ENCODE results near the gene SERINC1. TPM values are rescaled to one million over a fixed set of nuclear protein-coding genes. Genes with fewer than 3 reads are reported as not detected.

The SERINC1 gene
- total RNA-seq, 1 donor from 2014 or later, result 275 TPM

DNA sequence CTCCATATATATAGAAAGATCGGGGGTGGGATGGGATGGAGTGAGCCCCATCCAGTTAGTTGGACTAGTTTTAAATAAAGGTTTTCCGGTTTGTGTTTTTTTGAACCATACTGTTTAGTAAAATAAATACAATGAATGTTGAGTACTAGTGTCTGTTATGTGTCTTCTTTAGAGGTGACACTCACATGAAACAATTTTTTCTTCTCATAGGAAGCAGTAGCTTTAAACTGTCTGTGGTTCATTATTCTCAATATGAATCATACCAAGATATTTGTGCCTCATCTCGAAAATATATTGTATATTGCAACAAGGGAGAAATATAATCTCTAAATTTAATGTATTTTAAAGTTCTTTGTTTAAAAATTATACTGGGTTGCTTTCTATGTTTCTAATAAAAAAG is 38.8 kb downstream of the SERINC1 start:
- DNase-seq (ENCODE audit: low spot score), result no peak

DNA sequence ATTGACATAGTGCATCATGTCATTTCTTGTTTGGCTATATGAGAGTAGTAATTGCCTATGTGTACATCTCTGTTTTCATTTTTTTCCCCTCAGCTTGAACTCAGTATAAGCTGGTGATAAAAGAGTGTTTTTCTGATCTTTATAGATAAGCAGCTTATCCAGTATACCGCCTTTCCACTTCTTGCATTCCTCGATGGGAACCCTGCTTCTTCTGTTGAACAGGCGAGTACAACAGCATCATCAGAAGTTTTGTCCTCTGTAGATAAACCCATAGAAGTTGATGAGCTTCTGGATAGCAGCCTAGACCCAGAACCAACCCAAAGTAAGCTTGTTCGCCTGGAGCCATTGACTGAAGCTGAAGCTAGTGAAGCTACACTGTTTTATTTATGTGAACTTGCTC is 39.8 kb downstream of the SERINC1 start:
- DNase-seq (ENCODE audit: low spot score), result no peak

DNA sequence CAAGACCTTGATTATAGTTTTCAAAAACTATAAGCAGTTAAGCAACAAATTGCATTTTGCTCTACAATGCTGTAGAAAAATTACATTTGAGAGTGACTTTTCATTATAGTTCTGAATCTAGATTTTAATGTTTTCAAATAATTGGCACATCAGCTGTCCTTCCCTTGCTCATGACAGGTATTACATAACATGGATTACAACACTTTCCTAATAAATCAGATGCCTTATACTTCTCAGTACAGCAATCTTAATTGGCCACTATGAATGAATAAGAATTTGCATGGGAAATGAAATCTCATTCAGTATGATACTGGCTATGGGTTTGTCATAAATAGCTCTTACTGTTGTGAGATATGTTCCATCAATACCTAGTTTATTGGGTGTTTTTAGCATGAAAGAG is 42.3 kb downstream of the SERINC1 start:
- DNase-seq (ENCODE audit: low spot score), result no peak

DNA sequence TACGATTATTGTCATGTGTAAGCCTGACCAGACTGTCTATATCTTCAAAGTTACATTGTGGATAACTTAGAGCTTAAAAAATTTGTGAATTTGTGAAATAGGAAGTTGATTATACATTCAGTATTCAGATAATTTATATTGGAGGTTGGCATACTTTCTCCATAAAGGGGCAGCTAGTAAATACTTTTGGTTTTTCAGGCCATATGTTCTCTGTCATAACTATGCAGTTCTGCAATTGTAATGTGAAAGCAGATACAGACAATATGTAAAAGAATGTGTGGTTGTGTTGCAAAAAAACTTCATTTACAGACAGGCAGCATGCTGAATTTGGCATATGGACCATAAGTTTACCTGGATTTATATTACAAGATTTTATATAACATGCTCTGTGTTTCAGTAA is 42.8 kb downstream of the SERINC1 start:
- DNase-seq (ENCODE audit: low spot score), result no peak

DNA sequence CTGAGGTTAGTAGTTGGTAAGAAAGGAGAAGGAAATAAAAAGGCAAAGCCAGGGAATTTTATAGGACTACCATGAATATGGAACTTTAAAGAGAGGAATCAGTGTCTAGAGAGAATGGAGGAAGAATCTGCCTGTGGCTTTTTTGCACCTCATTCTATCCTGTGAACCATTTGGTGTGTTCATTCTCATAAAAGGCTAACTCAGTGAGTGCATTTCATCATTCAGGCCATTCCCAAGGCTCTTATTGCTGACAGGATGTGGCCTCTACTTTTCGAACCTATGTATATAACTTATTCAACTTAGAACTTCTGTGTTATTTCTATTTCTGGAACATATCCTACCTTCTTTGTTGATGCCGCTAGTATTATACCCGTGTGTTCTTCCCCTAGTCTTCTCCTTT is 45.0 kb downstream of the SERINC1 start:
- DNase-seq (ENCODE audit: low spot score), result no peak

DNA sequence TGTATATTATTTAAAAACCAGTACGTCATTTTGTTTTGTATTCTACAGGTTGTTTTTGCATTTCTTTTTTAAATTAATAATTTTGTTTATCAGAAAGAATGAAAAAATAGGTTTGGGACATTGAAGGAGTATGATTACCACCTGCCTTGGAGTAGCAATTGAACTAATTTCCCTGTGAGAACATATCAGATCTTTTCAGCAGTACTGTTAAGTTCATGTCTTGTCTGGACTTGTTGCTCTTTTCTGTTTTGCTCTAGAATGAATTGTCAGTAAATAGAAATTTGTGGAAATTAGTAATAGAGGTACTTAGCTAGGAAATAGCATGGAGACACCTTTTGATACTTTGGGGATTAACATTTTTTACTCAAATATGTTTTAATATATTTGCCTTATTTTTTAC is 47.9 kb downstream of the SERINC1 start:
- no peak for DNase-seq (ENCODE audit: low spot score)

DNA sequence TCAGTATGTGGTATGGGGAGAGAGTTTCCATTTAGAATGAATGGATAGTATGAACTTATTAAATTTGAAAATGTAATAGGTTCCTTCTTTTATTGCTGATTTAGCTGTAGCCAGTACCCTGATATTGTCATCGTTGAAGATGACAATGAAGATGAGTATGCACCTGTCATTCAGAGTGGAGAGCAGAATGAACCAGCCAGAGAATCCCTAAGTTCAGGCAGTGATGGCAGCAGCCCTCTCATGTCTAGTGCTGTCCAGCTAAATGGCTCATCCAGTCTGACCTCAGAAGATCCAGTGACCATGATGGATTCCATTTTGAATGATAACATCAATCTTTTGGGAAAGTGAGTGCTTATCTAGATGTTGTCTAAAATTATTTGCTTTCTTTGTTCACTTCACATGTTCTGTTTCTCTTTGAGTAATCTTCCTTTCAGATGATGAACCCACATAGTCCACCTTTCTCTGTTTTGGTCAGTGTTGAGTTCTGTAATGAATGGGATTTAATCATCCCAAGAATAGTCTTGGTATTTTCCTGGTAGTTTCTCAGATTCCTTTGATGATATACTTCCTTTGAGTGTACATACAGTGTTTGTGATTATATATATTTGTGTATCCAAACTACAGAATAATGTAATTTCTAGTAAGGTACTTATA is 48.9 kb downstream of the SERINC1 start:
- DNase-seq (ENCODE audit: low spot score), result no peak

DNA sequence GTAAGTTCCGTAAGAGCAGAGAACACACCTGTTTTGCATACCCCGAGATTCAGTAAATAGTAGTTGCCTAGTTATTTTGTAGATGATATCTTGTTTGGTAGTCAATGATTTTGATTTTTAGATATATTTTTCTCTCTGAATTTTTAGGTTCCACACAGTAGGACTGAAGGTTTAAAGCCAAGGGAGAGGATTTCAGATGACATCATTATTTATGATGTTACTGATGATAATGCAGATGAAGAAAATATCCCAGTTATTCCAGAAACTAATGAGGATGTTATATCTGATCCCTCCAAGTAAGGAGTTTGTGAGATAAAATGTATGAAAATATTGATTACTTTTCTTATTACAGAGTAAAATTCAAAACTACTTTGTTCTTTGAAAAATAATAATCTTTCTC is 49.6 kb downstream of the SERINC1 start:
- DNase-seq (ENCODE audit: low spot score), result no peak

DNA sequence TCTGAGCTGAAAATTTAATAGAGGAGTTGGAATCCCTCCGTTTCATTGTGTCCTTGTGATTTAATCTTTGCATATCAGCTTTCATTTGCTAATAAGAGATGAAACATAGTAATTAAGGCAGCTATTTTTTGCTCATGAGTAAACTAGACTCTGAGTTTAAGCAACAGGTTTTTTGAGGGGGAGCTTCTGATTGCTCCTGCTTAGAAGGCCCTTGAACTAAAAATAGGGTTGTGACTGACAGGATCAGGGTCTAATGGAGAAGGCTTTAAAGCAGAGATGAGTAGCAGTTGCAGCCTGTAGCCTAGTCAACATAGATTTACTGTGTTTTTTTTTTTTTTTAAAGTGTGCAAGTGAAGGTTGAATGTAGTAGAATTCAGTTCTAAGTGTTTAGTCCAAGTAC is 54.8 kb downstream of the SERINC1 start:
- DNase-seq (ENCODE audit: low spot score), result no peak

DNA sequence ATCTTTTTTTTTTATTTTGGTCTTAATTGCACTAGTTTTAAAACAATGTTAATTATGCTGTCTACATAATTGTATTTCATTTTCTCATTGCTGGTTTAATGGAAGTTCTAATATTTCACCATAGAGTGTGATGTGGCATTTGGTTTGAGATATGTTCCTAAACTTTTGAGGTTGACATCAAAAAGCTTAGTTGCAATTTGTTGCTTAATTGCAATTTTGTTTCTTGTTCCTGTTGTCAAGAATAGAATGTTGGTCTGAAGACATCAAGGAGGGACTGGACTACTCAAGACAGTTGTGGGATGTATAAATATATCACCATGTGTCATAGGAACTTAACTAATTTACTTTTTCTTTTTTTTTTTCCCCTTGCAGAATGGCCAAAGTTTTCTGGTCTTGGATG is 59.6 kb downstream of the SERINC1 start:
- DNase-seq (ENCODE audit: low spot score), result no peak

DNA sequence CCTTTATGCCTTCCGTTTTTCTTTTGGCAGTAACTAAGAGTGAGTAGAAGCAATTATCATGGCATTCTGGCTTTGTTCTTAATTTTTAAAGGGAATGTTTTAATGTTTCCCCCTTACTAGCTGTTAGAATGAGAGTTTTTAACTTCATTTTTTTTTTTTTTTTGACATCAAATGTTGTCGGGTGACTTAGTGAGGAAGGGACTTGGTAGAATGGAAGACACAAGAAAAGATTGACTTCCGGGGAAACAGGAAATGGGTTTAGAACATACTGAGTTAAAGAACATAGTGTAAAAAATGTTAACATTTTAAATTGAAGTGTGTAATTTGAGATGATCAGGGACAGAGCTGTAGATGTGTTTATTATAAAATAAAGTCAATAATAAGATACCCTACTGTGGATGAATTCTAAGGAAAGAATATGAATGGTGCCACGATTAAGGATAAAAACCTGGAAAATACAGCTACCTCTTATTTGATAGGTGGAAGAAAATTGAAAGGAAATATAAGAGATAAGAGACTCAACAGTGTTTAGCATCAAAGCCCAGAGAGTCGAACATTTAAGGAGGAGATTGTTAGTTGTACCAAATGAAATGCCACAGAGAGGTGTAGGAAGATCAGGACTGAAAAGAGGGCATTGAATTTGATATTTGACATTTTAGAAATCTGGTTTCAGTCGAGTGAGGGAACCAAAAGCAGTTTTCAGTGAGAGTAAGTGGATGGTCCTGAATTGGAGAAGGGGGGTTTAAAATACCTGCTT is 62.7 kb downstream of the SERINC1 start:
- DNase-seq (ENCODE audit: low spot score), result no peak

DNA sequence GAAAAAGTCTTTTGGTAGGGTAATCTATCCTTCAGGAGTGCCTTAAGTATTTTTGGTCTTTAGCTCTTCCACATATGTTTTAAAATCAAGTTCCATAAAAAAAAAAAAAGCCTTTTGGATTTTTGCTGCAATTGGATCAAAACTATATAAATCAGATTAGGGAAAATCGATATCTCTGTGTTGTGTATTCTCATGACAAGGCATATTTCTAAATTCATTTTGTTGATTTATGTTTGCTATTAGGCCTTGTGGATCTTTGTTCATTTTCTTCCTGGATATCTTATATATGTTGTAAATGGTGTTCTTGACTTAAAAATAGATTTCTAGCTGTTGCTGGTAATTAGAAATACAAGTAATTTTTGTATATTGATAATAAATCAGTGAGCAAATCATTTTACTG is 63.4 kb downstream of the SERINC1 start:
- DNase-seq (ENCODE audit: low spot score), result no peak

DNA sequence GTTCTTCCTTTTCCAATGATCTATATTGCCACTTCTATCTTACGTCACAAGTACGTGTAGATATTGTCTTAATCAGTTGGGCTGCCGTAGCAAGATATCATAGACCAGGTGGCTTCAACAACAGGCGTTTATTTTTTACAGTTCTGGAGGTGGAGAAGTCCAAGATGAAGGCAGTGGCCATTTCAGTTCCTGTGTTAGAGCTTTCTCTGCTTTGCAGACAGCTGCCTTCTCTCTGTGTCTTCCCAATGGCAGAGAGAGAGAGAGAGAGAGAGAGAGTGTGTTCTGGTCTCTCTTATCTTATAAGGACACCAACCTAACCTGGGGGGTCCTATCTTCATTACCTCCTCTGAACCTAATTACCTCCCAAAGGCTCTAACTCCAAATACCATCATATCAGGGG is 63.9 kb downstream of the SERINC1 start:
- no peak for DNase-seq (ENCODE audit: low spot score)

DNA sequence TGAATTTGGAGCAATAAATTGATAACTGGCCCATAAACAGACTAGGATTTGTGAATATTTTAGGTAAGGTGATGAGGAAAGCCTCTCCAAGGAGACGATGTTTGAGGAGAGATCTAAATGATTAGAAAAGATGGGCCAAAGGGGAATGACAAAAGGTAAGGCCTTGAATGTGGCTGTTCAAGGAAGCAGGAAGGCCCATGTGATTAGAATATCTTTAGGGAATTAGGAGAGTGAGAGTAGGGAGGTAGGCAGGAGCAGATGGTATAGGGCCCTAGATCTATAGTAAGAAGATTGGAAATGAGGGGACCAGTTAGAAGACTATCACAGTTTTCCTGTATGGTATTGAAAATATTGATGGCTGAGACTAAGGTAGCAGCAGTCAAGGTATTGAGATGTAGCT is 65.4 kb downstream of the SERINC1 start:
- no peak for DNase-seq (ENCODE audit: low spot score)

DNA sequence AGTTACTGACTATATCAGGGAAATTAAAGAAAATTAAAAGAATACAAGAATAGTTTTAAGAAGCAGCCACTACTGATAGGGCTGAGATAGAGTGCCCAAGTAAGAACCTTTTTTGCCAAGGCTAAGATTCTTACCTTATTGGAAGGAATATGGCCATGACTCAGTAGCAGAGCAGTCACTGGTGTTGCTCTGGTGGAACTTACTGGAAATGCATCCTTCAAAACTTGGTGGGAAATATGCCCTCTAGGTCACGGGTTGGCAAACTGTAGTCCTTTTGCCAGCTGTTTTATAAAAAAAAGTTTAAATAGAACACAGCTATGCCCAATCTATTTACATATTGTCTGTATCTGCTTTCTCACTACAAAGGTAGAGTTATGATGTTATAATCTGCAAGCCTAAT is 66.2 kb downstream of the SERINC1 start:
- no peak for DNase-seq (ENCODE audit: low spot score)

DNA sequence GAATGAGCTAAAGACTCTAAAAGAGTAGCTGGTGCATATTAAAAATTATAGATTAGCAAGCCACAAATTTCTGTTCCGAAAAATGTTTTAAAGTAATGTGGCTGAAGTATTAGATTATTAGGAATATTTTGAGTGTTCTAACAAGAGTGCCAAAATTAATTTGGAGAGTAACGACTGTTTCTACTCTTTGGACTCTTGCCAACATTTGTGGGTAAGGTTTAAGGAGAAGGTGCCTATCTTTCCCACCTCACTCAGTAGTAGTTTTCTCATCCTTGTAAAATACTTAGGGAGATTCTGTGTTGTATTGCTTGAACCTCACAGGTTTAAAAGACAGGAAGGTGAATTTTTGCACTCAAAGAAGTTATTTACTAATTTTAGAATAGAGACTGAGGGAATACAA is 67.2 kb downstream of the SERINC1 start:
- no peak for DNase-seq (ENCODE audit: low spot score)

DNA sequence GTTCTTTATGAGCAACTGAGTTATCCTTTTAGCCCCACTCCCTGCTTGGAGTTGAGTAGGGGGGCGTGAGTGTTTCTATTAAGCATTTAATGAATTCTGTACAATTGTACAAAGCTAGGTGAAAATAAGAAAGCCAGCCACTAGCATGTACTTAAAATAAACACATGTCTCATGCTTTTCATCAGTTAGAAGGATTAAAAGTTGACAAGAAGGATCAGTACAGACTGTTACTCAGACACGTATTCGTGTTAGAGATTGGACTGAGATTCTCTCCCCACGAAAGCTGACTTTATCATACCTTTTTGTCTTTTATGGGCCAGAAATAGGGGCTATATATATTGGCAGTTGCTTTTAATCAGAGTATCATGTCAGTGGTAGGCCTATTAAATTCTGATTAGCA is 70.5 kb downstream of the SERINC1 start:
- DNase-seq (ENCODE audit: low spot score), result no peak

DNA sequence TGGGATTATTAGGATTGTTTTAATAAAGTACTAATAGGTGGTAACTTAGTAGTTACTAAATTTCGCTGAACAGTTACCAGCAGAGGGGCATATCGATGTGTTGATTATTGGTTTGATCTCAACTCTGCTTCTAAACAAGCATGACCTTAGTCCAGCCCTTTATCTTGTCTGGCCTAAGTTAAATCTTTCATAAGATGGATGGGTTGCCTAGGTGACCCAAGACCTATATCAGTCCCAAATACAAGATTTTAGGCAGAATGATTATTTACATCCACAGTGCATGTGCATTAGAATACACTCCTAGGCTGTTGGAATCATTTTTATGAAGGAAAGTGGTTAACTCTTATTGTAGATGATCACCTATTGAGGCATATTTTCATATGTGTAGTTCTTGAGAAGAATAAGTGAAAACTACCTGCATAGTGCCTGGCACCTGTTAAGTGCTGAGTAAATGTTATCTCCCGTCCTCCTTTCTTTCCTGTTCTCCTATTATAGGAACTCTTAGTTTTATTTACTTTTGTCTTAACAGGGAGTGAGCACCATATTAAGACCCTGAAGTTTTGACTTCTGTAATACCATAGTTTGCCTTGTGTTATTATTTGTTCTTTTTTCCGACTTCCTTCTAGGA is 71.0 kb downstream of the SERINC1 start:
- DNase-seq (ENCODE audit: low spot score), result peak; percentile 2

DNA sequence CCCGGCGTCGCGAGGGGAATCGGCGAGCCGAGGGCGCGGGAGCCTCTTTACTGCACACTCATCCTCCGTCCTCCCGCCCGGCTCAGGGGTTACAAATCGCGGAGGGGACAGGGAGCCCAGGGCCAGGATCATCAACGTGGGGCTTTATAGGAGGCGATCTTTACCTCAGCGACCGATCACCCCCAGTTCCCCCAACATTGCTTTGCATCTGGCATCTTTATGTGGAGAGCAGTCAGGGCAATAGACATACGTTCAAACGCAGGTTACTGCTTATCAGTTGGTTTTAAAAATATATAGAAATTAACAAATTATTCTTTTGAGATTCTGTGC is 71.5 kb downstream of the SERINC1 start:
- DNase-seq (ENCODE audit: low spot score), result no peak

DNA sequence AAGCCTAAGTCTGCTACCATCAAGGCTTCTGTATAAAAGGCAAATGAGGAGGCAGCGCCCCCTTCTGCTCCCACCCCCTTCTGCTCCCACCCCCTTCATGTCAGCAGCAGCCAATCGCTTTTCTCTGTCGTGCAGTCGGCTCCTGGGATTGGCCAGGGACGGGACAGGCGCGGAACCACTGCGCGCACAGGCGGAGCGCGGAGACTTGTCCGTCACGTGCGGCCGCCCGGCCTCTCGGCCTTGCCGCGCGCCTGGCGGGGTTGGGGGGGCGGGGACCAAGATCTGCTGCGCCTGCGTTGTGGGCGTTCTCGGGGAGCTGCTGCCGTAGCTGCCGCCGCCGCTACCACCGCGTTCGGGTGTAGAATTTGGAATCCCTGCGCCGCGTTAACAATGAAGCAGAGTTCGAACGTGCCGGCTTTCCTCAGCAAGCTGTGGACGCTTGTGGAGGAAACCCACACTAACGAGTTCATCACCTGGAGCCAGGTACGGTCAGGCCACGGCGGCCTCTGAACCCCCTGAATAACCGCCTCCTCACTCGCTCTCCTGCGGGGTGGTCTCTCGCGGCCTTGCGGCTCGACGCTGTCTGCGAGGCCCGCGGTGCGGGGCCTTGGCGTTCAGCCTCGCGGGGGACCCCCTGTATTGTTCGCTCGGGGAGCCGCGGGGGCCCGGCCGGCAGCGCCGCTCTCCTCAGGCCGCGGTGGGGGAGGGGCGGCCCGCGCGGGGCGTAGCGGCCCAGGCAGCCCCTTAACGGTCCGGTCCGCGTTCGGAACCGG is 72.1 kb downstream of the SERINC1 start, which contains the start of gene HSF2:
Gene HSF2, plus strand, starts transcription at position 305 of the 773 bp plus-strand sequence. Its CDS starts 86 bp downstream, at position 391.
- peak; percentile 99 for DNase-seq (ENCODE audit: low spot score)

DNA sequence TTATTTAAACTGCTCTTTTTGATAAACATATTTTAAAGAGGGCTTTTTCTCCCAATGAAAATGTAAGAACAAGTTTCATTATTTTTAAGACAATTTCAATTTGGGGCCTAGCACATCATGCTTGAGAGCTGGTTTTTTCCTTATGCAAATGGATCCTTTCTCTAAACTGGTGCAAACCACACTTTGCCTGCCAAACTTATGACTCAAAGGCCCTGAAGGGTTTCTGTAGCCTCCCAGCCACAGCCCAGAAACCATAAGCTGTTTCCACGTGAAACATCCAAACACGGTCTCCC is 72.6 kb downstream of the SERINC1 start:
- no peak for DNase-seq (ENCODE audit: low spot score)

DNA sequence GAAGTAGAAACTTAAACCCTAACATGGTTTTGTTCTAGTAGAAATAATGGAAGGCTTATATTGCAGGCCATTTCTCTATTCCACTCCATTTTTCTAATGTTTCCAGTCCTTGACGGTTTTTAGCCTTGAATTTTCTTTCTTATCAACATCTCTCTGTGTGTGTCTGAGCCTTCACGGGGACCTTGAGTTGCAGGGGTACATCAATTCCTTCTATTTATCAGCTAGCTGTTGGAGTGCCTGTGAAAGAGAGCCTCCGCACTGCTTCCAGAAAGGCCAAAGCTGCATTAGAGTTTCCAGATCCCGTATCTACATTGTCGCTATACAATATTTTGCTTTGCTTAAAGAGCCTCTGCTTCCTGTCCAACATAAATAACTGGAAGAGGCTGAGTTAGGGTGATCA is 77.6 kb downstream of the SERINC1 start:
- DNase-seq (ENCODE audit: low spot score), result no peak

All from umbilical cord (tissue), 2 donors.